ENCODE measurements around the gene ASTN2.

The ASTN2 gene

DNA sequence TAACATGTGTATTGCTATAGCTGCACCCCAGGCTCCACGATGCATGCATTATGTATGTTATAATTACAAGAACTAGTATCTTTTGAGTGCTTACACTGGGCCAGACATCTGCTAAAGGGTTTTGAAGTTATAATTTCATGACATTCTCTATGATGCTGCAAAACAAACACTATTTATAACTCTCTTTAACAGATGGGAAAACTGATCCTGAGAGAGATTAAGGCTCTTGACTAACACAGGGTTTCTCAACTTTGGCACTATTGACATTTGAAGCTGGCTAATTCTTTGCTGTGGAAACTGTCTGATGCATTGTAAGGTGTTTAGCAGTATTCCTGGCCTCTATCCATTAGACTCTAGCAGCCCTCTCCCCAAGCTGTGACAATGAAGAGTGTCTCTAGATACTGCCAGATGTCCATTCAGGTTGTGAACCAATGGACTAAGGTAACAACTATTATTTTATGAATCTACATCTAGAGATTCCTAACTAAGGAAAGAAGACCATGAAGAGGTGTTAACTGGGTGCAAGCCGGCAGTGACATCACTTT lies 258.6 kb downstream of the ASTN2 start:
- Histone ChIP-seq H3K4me3 (ENCODE audit: low read length) (no peak overlapping the region), H3F3A (ENCODE audit: insufficient read depth, low read length) (no peaks in the 10 kb centered on the region), H3K9me3 (replicated peaks; ENCODE audit: insufficient read depth, low read length) (no peaks in the 10 kb centered on the region), H3K27me3 (replicated peaks; ENCODE audit: insufficient read depth, low read length) (no peaks in the 10 kb centered on the region), H4K20me1 (ENCODE audit: insufficient read depth, low read length) (no peaks in the 10 kb centered on the region), H3K9ac (ENCODE audit: low read length) (no peak overlapping the region), H3K4me2 (ENCODE audit: low read depth, low read length) (no peak overlapping the region), H3K4me1 (ENCODE audit: low read length) (no peaks in the 10 kb centered on the region), H3K27ac (ENCODE audit: low read length) (no peak overlapping the region), H3K9me2 (replicated peaks; ENCODE audit: insufficient read depth, low read length) (no peaks in the 10 kb centered on the region), H2AFZ (ENCODE audit: low read length) (no peak overlapping the region), H3K79me2 (ENCODE audit: low read length) (no peaks in the 10 kb centered on the region), H3K36me3 (replicated peaks; ENCODE audit: insufficient read depth, low read length) (no peaks in the 10 kb centered on the region)
- DNase-seq: no peak
- TF ChIP-seq EZH2phosphoT487 (IDR thresholded peaks at IDR 0.05; ENCODE audit: low read length): no peak
- TF ChIP-seq, protein P1, sequence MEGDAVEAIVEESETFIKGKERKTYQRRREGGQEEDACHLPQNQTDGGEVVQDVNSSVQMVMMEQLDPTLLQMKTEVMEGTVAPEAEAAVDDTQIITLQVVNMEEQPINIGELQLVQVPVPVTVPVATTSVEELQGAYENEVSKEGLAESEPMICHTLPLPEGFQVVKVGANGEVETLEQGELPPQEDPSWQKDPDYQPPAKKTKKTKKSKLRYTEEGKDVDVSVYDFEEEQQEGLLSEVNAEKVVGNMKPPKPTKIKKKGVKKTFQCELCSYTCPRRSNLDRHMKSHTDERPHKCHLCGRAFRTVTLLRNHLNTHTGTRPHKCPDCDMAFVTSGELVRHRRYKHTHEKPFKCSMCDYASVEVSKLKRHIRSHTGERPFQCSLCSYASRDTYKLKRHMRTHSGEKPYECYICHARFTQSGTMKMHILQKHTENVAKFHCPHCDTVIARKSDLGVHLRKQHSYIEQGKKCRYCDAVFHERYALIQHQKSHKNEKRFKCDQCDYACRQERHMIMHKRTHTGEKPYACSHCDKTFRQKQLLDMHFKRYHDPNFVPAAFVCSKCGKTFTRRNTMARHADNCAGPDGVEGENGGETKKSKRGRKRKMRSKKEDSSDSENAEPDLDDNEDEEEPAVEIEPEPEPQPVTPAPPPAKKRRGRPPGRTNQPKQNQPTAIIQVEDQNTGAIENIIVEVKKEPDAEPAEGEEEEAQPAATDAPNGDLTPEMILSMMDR (IDR thresholded peaks at IDR 0.05; ENCODE audit: low read length): no peak

DNA sequence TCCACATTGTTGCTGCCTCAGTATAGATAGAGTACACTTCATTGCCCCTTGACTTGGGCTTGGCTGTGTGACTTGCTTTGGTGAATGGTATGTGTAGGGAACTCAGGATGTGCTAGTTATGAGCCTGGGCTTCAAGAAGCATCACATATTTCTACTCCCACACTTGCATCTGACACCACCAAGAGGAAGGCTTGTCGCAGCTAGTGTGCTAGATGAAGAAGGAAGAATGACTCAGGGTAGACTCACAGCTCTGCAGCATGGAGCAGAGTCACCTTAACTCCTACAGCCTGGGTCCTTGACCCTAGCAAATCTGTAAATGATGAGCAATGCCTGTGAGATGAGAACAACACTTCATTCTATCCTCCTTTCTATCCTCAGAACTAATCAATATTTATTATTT lies 261.8 kb downstream of the ASTN2 start:
- Histone ChIP-seq H3K4me2 (ENCODE audit: low read depth, low read length) (no peak overlapping the region), H2AFZ (ENCODE audit: low read length) (no peak overlapping the region), H4K20me1 (ENCODE audit: insufficient read depth, low read length) (no peaks in the 10 kb centered on the region), H3K36me3 (replicated peaks; ENCODE audit: insufficient read depth, low read length) (no peaks in the 10 kb centered on the region), H3K9me3 (replicated peaks; ENCODE audit: insufficient read depth, low read length) (no peaks in the 10 kb centered on the region), H3K4me1 (ENCODE audit: low read length) (no peaks in the 10 kb centered on the region), H3K9ac (ENCODE audit: low read length) (no peak overlapping the region), H3K79me2 (ENCODE audit: low read length) (no peaks in the 10 kb centered on the region), H3K27ac (ENCODE audit: low read length) (no peak overlapping the region), H3F3A (ENCODE audit: insufficient read depth, low read length) (no peaks in the 10 kb centered on the region), H3K27me3 (replicated peaks; ENCODE audit: insufficient read depth, low read length) (no peaks in the 10 kb centered on the region), H3K9me2 (replicated peaks; ENCODE audit: insufficient read depth, low read length) (no peaks in the 10 kb centered on the region), H3K4me3 (ENCODE audit: low read length) (no peak overlapping the region)
- TF ChIP-seq, protein P1 (IDR thresholded peaks at IDR 0.05; ENCODE audit: low read length): no peak
- TF ChIP-seq EZH2phosphoT487 (IDR thresholded peaks at IDR 0.05; ENCODE audit: low read length) (no peak), EZH2 (optimal IDR thresholded peaks at IDR 0.05; ENCODE audit: low read depth, low read length) (no peak)
- no peak for DNase-seq

DNA sequence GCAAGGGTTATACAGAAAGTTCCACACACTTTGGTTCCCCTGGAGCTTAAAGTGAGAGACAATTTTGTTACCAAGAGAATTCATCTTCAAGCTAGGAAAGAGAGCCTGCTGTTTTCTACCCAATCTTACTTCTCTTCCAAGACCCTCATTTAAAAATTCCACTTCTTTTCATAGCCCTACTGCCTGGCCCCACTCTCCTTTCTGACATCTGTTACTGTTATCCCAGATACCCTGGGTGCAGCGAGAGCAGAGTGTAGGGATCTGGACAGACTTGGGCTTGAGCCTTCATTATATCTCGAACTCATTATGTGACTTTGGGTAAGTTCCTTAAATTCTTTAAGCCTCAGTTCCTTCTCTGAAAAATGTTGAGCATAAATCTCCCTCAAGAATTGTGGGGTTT lies 263.1 kb downstream of the ASTN2 start:
- Histone ChIP-seq H3K4me1 (ENCODE audit: low read length) (no peaks in the 10 kb centered on the region), H3K4me3 (ENCODE audit: low read length) (no peak overlapping the region), H3K79me2 (ENCODE audit: low read length) (no peaks in the 10 kb centered on the region), H3K9ac (ENCODE audit: low read length) (no peak overlapping the region), H2AFZ (ENCODE audit: low read length) (no peak overlapping the region), H3K27me3 (replicated peaks; ENCODE audit: insufficient read depth, low read length) (no peaks in the 10 kb centered on the region), H3K36me3 (replicated peaks; ENCODE audit: insufficient read depth, low read length) (no peaks in the 10 kb centered on the region), H3K9me3 (replicated peaks; ENCODE audit: insufficient read depth, low read length) (no peaks in the 10 kb centered on the region), H3F3A (ENCODE audit: insufficient read depth, low read length) (no peaks in the 10 kb centered on the region), H3K4me2 (ENCODE audit: low read depth, low read length) (no peak overlapping the region), H4K20me1 (ENCODE audit: insufficient read depth, low read length) (no peaks in the 10 kb centered on the region), H3K27ac (ENCODE audit: low read length) (no peak overlapping the region), H3K9me2 (replicated peaks; ENCODE audit: insufficient read depth, low read length) (no peaks in the 10 kb centered on the region)
- TF ChIP-seq EZH2phosphoT487 (IDR thresholded peaks at IDR 0.05; ENCODE audit: low read length) (no peak), EZH2 (optimal IDR thresholded peaks at IDR 0.05; ENCODE audit: low read depth, low read length) (no peak)
- TF ChIP-seq, protein P1 (IDR thresholded peaks at IDR 0.05; ENCODE audit: low read length): no peak
- DNase-seq: no peak

All from MM.1S (cell line).